ENCODE results near the gene SLC7A5.

GRCh38 chr16:87835882-87836331, 33.4 kb downstream of the SLC7A5 start:
- TF ChIP-seq CTCF (IDR thresholded peaks at IDR 0.05; ENCODE audit: insufficient read depth, low read length), result no peak
- TF ChIP-seq POLR2AphosphoS5 (IDR thresholded peaks at IDR 0.05; ENCODE audit: low read depth), result no peak
- TF ChIP-seq, protein P1, sequence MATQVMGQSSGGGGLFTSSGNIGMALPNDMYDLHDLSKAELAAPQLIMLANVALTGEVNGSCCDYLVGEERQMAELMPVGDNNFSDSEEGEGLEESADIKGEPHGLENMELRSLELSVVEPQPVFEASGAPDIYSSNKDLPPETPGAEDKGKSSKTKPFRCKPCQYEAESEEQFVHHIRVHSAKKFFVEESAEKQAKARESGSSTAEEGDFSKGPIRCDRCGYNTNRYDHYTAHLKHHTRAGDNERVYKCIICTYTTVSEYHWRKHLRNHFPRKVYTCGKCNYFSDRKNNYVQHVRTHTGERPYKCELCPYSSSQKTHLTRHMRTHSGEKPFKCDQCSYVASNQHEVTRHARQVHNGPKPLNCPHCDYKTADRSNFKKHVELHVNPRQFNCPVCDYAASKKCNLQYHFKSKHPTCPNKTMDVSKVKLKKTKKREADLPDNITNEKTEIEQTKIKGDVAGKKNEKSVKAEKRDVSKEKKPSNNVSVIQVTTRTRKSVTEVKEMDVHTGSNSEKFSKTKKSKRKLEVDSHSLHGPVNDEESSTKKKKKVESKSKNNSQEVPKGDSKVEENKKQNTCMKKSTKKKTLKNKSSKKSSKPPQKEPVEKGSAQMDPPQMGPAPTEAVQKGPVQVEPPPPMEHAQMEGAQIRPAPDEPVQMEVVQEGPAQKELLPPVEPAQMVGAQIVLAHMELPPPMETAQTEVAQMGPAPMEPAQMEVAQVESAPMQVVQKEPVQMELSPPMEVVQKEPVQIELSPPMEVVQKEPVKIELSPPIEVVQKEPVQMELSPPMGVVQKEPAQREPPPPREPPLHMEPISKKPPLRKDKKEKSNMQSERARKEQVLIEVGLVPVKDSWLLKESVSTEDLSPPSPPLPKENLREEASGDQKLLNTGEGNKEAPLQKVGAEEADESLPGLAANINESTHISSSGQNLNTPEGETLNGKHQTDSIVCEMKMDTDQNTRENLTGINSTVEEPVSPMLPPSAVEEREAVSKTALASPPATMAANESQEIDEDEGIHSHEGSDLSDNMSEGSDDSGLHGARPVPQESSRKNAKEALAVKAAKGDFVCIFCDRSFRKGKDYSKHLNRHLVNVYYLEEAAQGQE (IDR thresholded peaks at IDR 0.05; ENCODE audit: insufficient replicate concordance, low read depth), result no peak

Data from HL-60 (cell line).